A549 treated with AZD9567 at 1 μM for 4 hours (cell line): ENCODE results near the gene CKB. TPM values are rescaled to one million over a fixed set of nuclear protein-coding genes. Genes with fewer than 3 reads are reported as not detected.

Experiments used
- total RNA-seq: library from RNA; stranded (reverse); fragments of 200-300 nt; extraction: Qiagen RNA extraction; gene quantifications from 5 replicates; pipeline ENCODE4 v1.2.3, GENCODE V29; 2022; ENCODE audit not compliant: insufficient read depth

Gene CKB
- 116 to 142 TPM (median 137 TPM) in 5 replicates for total RNA-seq

DNA sequence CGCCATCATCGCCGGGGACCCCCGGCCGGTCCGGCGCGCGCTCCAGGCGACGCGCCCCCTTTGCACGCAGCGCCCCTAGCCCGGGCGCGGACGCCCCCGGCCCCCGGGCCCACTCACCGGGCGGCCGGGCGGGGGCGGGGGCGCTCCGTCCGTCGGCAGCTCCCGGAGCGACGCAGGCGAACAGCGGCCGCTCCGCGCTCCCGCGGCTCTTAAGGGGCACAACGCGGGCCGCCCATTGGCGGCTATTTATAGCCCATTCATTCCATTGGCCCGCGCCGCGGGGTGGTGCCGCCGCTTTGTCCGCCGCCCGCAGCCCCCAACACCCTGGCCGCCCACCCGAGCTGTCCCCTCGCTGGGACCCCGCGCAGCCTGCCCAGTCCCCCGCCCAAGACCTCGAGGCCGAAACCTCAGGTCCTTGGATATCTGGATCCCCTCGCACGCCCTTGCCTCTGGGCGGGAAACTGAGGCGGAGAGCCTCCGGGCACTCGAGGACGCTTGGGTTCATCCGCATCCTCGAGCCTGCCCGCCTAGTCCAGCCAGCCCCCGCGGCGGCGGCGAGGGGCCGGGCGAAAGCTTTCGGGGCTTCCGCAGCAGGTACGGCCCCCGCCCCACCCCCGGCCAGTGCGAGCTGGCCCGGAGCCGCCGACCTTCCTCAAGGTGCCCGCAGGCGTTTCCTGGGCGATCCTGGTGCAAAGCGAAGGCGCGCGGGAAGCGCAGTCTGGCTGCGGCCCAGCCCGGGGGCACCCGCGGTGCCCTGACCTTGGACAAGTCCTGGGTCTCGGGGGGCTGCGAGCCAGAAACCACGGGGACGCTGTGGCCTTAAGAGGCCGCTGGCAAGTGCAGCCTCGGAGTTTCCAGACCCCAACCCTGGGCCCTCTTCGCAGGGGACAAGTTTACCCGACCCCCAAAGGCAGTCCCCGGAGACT is at the start of gene CKB:
Gene CKB (minus strand): TSS at position 182 of the 926 bp plus-strand sequence. CDS start 337 bp downstream, outside the sequence.

DNA sequence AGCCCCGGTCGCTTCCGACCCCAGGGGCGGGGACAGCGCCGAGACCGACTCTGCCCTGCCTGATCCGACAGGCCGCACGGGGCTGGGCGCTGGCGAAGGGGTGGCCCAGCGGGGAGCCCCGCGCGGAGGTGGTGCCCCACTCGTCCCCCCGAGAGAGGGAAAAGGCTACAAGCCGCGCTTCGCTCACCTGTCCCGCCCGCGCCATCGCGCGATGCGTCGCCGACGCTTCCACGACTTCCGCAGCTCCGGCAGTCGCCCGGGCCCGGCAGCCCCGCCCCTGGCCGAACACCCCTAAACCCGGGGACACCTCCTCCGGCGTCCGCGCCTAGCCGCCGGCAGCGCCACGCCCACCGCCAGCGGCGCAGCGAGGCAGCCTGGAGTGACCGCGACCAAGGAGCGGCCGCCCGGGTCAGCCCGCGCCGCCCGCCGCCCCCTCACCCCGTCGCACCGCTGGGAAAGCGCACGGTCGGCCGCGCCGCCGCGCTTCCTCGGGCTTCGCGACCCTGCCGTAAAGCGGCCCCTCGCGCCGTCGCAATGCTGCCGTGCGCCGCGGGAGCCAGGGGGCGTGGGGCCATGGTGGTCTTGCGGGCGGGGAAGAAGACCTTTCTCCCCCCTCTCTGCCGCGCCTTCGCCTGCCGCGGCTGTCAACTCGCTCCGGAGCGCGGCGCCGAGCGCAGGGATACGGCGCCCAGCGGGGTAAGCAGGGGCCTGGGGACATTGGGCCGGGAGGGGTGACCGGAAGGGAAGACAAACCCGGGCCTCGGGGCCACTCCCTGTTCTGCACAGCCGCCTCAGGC is 40.0 kb upstream of the CKB start, which contains the start of the genes BAG5 and COA8:
Gene BAG5 (minus strand): TSS at position 229 of the 797 bp plus-strand sequence. CDS start 1,493 bp downstream, outside the sequence.
Gene COA8 (plus strand): TSS at position 532 of the 797 bp plus-strand sequence. CDS start 42 bp downstream, at position 574.

DNA sequence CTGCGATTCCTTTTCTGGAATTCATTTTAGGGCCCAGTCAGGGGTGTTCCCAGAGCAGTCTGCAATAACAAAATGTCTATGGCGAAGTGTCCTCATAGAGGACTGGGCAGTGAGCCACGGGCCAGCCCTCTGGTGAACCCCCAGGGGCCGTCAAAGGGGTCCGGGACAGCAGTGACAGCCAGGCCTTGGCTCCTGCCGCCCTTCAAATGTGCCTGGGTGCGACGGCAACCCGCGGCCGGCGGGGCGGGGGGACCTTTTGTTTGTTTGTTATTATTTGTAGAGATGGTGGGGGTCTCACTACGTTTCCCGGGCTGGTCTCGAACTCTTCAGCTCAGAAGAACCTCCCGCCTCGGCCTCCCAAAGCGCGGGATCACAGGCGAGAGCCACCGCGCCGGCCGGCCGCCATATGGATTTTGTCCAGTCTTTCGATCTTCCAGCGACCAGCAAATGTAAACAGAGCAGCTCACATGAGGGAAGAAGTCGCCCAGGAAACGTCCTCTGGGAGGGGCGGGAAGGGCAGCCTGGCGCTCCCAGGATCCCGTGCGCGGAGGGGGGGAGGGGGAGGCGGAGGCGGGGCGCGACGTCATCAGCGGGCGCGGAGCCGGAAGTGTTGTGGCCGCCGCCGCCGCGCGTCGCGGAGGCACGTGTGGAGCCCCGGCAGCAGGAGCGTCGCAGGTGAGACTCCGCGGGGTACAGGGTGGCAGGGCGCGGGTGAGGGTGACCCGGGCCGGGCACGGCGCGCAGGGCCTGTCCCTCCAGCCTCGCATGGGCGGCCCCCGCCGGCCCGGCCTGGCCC is 6.2 kb upstream of the CKB start, which contains the start of gene TRMT61A:
Gene TRMT61A (plus strand): TSS at position 610 of the 796 bp plus-strand sequence. CDS start 783 bp downstream, outside the sequence.

Other genes starting within 250 kb of the CKB start
- 229 to 285 TPM (median 267 TPM) in 5 replicates for gene EIF5, start 188.6 kb downstream of the CKB start, total RNA-seq
- gene MARK3, start 137.4 kb downstream of the CKB start, total RNA-seq, result 53.4 to 59.3 TPM (median 56.6 TPM) in 5 replicates
- gene TRMT61A, start 6.4 kb upstream of the CKB start, total RNA-seq, result 15.2 to 31.2 TPM (median 28.0 TPM) in 5 replicates
- gene BAG5, start 39.8 kb upstream of the CKB start, total RNA-seq, result 22.2 to 25.1 TPM (median 24.0 TPM) in 5 replicates
- gene COA8, start 40.1 kb upstream of the CKB start, total RNA-seq, result 54.4 to 57.0 TPM (median 55.5 TPM) in 5 replicates
- gene KLC1, start 106.4 kb upstream of the CKB start, total RNA-seq, result 100 to 110 TPM (median 107 TPM) in 5 replicates
- gene XRCC3, start 192.6 kb upstream of the CKB start, total RNA-seq, result 28.8 to 32.1 TPM (median 30.2 TPM) in 5 replicates
- 40.3 to 54.0 TPM (median 47.6 TPM) in 5 replicates for gene ZFYVE21, start 193.0 kb upstream of the CKB start, total RNA-seq